GM23248 (cell line): ENCODE measurements around the gene CTCF.

Experiments used
- EZH2 ChIP-seq: fragments of 200-600 bp; sonication (generic); IDR thresholded peaks from 2 replicates; pipeline ENCODE4 v1.6.1; 2018; ENCODE audit warnings: antibody characterized with exemption, mild to moderate bottlenecking; ENCODE audit not compliant: insufficient read depth, poor library complexity, severe bottlenecking
- EZH2phosphoT487 ChIP-seq: fragments of 200-600 bp; sonication (generic); IDR thresholded peaks from 2 replicates; pipeline ENCODE4 v1.6.1; 2018; ENCODE audit warnings: antibody characterized with exemption, moderate library complexity, mild to moderate bottlenecking, low read depth; ENCODE audit not compliant: insufficient read depth

DNA sequence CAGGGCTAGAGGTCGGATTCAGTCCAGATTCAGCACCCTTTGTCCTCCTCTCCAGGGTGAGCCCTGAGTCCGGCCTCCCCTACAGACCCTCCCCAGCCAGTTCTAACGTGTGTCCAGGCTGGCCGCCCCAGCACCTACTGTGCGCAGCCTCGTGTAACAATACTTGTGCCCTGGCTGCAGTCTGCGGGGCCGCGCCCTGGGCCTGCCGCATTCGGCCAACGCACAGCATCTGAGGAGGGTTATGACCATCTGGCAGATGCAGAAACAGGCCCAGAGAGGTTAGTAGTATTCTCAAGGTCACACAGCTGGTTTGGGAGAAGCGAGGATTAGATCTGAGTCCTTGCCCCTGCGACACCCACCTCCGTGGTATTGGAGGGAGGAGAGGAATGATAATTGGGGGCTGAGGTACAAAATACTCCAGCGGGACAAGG lies 32.7 kb upstream of the CTCF start:
- TF ChIP-seq EZH2 (no peak), EZH2phosphoT487 (no peak)
